ENCODE results near the gene SLC7A7. TPM values are rescaled to one million over a fixed set of nuclear protein-coding genes. Genes with fewer than 3 reads are reported as not detected.

Gene SLC7A7
- total and polyA plus RNA-seq, 4 donors: 2.8 to 14.3 (median 8.8) TPM

- no peaks in the 10 kb centered on the region for H3K27me3 ChIP-seq (ENCODE audit: control insufficient read depth in 4 of 4, insufficient read depth in 4 of 4, low read length in 3 of 4)
- no peaks in the 10 kb centered on the region for H3K9me3 ChIP-seq (ENCODE audit: control insufficient read depth in 4 of 4, low read length in 3 of 4)
- no peaks in the 10 kb centered on the region for H3K36me3 ChIP-seq (ENCODE audit: control insufficient read depth in 4 of 4, insufficient read depth in 3 of 4, low read depth in 1 of 4, low read length in 3 of 4)
- TF ChIP-seq RAD21 (IDR thresholded peaks at IDR 0.05) (no peak), HNF4A (conservative IDR thresholded peaks at IDR 0.05) (no peak), EGR1 (IDR thresholded peaks at IDR 0.05; ENCODE audit: low read depth in 2 of 2) (no peak), YY1 (IDR thresholded peaks at IDR 0.05) (no peak), RXRA (IDR thresholded peaks at IDR 0.05) (no peak), HNF4G (IDR thresholded peaks at IDR 0.05) (no peak), TAF1 (conservative IDR thresholded peaks at IDR 0.05) (no peak)
- TF ChIP-seq, protein P1, sequence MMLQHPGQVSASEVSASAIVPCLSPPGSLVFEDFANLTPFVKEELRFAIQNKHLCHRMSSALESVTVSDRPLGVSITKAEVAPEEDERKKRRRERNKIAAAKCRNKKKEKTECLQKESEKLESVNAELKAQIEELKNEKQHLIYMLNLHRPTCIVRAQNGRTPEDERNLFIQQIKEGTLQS (IDR thresholded peaks at IDR 0.05): no peak
- TF ChIP-seq, protein P2, sequence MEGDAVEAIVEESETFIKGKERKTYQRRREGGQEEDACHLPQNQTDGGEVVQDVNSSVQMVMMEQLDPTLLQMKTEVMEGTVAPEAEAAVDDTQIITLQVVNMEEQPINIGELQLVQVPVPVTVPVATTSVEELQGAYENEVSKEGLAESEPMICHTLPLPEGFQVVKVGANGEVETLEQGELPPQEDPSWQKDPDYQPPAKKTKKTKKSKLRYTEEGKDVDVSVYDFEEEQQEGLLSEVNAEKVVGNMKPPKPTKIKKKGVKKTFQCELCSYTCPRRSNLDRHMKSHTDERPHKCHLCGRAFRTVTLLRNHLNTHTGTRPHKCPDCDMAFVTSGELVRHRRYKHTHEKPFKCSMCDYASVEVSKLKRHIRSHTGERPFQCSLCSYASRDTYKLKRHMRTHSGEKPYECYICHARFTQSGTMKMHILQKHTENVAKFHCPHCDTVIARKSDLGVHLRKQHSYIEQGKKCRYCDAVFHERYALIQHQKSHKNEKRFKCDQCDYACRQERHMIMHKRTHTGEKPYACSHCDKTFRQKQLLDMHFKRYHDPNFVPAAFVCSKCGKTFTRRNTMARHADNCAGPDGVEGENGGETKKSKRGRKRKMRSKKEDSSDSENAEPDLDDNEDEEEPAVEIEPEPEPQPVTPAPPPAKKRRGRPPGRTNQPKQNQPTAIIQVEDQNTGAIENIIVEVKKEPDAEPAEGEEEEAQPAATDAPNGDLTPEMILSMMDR (IDR thresholded peaks at IDR 0.05; ENCODE audit: low read depth, low read length, missing input control): no peak
- TF ChIP-seq, protein P3, sequence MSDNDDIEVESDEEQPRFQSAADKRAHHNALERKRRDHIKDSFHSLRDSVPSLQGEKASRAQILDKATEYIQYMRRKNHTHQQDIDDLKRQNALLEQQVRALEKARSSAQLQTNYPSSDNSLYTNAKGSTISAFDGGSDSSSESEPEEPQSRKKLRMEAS (IDR thresholded peaks at IDR 0.05): no peak
- H3K4me3 ChIP-seq (ENCODE audit: low read depth in 1 of 3, low read length in 3 of 3): no peak overlapping the region
- H3K4me1 ChIP-seq (ENCODE audit: control insufficient read depth in 4 of 4, insufficient read depth in 4 of 4, low read length in 3 of 4): no peaks in the 10 kb centered on the region
- no peak overlapping the region for H3K27ac ChIP-seq (ENCODE audit: low read depth in 1 of 2, low read length in 2 of 2)
- WGBS: 80% methylated on average over 8 of the region's 8 CpGs
- no peak overlapping the region for H3K9ac ChIP-seq (ENCODE audit: low read depth in 1 of 2, low read length in 2 of 2)
- no peak for DNase-seq (ENCODE audit: low spot score)
Measured at GRCh38 chr14:22752422-22752821, 62.8 kb downstream of the SLC7A7 start.

DNA sequence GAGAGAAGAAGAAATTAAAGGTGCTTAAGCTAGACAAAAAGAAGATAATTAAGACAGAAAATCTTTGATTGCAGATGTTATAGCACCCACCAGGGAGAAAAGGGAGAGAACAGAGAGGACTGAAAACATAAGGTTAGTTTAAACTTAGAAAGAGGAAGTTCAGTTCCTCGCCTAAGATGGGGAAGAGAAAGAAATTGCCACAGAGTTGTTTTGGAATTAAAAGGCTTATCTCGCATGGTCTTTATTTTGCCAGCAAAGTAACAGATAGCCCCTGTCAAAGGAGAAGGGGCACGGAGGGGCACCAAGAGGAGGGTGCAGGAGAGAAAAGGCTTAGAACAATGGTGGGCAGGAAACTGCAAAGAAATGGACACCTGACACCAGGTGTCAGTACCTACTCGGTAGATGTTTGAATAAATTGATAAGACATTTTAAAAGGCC is 66.6 kb downstream of the SLC7A7 start:
- Histone ChIP-seq H3K9me3 (ENCODE audit: control insufficient read depth in 4 of 4, low read length in 3 of 4) (no peaks in the 10 kb centered on the region), H3K4me3 (ENCODE audit: low read depth in 1 of 3, low read length in 3 of 3) (no peak overlapping the region), H3K36me3 (ENCODE audit: control insufficient read depth in 4 of 4, insufficient read depth in 3 of 4, low read depth in 1 of 4, low read length in 3 of 4) (no peaks in the 10 kb centered on the region), H3K27me3 (ENCODE audit: control insufficient read depth in 4 of 4, insufficient read depth in 4 of 4, low read length in 3 of 4) (no peaks in the 10 kb centered on the region), H3K4me1 (ENCODE audit: control insufficient read depth in 4 of 4, insufficient read depth in 4 of 4, low read length in 3 of 4) (no peaks in the 10 kb centered on the region), H3K9ac (ENCODE audit: low read depth in 1 of 2, low read length in 2 of 2) (no peak overlapping the region), H3K27ac (ENCODE audit: low read depth in 1 of 2, low read length in 2 of 2) (no peak overlapping the region)
- TF ChIP-seq, protein P4, sequence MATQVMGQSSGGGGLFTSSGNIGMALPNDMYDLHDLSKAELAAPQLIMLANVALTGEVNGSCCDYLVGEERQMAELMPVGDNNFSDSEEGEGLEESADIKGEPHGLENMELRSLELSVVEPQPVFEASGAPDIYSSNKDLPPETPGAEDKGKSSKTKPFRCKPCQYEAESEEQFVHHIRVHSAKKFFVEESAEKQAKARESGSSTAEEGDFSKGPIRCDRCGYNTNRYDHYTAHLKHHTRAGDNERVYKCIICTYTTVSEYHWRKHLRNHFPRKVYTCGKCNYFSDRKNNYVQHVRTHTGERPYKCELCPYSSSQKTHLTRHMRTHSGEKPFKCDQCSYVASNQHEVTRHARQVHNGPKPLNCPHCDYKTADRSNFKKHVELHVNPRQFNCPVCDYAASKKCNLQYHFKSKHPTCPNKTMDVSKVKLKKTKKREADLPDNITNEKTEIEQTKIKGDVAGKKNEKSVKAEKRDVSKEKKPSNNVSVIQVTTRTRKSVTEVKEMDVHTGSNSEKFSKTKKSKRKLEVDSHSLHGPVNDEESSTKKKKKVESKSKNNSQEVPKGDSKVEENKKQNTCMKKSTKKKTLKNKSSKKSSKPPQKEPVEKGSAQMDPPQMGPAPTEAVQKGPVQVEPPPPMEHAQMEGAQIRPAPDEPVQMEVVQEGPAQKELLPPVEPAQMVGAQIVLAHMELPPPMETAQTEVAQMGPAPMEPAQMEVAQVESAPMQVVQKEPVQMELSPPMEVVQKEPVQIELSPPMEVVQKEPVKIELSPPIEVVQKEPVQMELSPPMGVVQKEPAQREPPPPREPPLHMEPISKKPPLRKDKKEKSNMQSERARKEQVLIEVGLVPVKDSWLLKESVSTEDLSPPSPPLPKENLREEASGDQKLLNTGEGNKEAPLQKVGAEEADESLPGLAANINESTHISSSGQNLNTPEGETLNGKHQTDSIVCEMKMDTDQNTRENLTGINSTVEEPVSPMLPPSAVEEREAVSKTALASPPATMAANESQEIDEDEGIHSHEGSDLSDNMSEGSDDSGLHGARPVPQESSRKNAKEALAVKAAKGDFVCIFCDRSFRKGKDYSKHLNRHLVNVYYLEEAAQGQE (IDR thresholded peaks at IDR 0.05): no peak
- TF ChIP-seq HNF4A (conservative IDR thresholded peaks at IDR 0.05): no peak
- no peak for TF ChIP-seq FOXA2 (IDR thresholded peaks at IDR 0.05)
- no peak for TF ChIP-seq HNF4G (IDR thresholded peaks at IDR 0.05)
- TF ChIP-seq TAF1 (conservative IDR thresholded peaks at IDR 0.05): no peak
- no peak for TF ChIP-seq YY1 (IDR thresholded peaks at IDR 0.05)
- 39% methylated on average over 4 of the region's 4 CpGs for WGBS
- no peak for DNase-seq (ENCODE audit: low spot score)

DNA sequence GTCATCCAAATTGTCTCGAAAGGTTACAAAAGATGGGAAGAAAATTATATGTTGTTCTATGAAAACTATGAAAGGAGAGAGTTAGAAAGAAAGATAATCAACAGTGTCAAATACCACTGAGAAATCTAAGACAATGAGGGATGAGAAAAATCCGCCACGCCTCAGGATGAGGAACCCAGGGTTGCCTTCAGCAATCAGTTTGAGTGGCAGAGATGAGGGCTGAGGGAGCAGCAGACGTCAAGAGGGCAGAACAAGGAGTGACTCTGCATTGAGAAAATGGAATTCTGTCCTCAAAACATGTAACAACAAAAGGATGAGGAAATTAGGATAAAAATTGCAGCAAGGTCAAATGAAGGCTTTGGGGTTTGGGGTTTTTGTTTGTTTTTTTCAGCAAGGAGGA is 67.0 kb downstream of the SLC7A7 start:
- H3K9ac ChIP-seq (ENCODE audit: low read depth in 1 of 2, low read length in 2 of 2): no peak overlapping the region
- no peaks in the 10 kb centered on the region for H3K36me3 ChIP-seq (ENCODE audit: control insufficient read depth in 4 of 4, insufficient read depth in 3 of 4, low read depth in 1 of 4, low read length in 3 of 4)
- H3K4me3 ChIP-seq (ENCODE audit: low read depth in 1 of 3, low read length in 3 of 3): no peak overlapping the region
- no peaks in the 10 kb centered on the region for H3K27me3 ChIP-seq (ENCODE audit: control insufficient read depth in 4 of 4, insufficient read depth in 4 of 4, low read length in 3 of 4)
- no peak overlapping the region for H3K27ac ChIP-seq (ENCODE audit: low read depth in 1 of 2, low read length in 2 of 2)
- no peaks in the 10 kb centered on the region for H3K4me1 ChIP-seq (ENCODE audit: control insufficient read depth in 4 of 4, insufficient read depth in 4 of 4, low read length in 3 of 4)
- TF ChIP-seq EGR1 (IDR thresholded peaks at IDR 0.05; ENCODE audit: low read depth in 2 of 2) (no peak), YY1 (IDR thresholded peaks at IDR 0.05) (no peak), JUND (IDR thresholded peaks at IDR 0.05) (no peak), FOXA1 (IDR thresholded peaks at IDR 0.05) (no peak), RXRA (IDR thresholded peaks at IDR 0.05) (no peak), HNF4A (conservative IDR thresholded peaks at IDR 0.05) (no peak), HNF4G (IDR thresholded peaks at IDR 0.05) (no peak), SP1 (IDR thresholded peaks at IDR 0.05) (no peak), GABPA (IDR thresholded peaks at IDR 0.05 in 1 of 2, conservative IDR thresholded peaks at IDR 0.05 in 1 of 2) (no peak)
- TF ChIP-seq, protein P3 (IDR thresholded peaks at IDR 0.05): no peak
- TF ChIP-seq, protein P2 (IDR thresholded peaks at IDR 0.05; ENCODE audit: low read depth, low read length, missing input control): no peak
- 82% methylated on average over 4 of the region's 4 CpGs for WGBS
- DNase-seq (ENCODE audit: low spot score): no peak
- no peaks in the 10 kb centered on the region for H3K9me3 ChIP-seq (ENCODE audit: control insufficient read depth in 4 of 4, low read length in 3 of 4)

All from liver (tissue), 9 donors.